ENCODE measurements around the gene TTN.

DNA sequence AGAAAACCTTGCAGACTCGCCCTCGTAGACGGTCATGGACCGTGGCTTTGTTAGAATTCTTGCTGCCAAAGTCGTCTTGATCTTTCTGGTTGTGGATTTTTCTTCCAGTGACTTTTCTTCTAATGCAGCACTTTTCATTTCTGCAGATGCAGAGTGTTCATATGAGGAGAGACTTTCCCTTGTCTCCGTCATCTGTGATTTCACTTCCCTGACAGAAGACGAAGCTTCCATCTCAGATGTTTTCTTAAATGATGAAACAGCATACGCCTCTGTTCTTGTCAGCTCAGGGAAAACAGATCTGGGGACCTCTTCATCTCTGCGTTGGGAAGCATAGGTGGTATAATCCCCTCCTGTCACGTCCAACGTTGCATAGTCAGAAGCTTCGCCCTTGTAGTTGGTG, 276.1 kb downstream of the TTN start:
- TF ChIP-seq, protein P1, sequence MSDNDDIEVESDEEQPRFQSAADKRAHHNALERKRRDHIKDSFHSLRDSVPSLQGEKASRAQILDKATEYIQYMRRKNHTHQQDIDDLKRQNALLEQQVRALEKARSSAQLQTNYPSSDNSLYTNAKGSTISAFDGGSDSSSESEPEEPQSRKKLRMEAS (IDR thresholded peaks at IDR 0.05), result no peak
- TF ChIP-seq CEBPB (IDR thresholded peaks at IDR 0.05; ENCODE audit: low read depth, low read length), result no peak
- TF ChIP-seq POLR2A (IDR thresholded peaks at IDR 0.05; ENCODE audit: control extremely low read depth in 1 of 2, low read depth in 2 of 2, low read length in 2 of 2), result no peak
- no peak for TF ChIP-seq BACH1 (IDR thresholded peaks at IDR 0.05; ENCODE audit: low read length)
- TF ChIP-seq, protein P2, sequence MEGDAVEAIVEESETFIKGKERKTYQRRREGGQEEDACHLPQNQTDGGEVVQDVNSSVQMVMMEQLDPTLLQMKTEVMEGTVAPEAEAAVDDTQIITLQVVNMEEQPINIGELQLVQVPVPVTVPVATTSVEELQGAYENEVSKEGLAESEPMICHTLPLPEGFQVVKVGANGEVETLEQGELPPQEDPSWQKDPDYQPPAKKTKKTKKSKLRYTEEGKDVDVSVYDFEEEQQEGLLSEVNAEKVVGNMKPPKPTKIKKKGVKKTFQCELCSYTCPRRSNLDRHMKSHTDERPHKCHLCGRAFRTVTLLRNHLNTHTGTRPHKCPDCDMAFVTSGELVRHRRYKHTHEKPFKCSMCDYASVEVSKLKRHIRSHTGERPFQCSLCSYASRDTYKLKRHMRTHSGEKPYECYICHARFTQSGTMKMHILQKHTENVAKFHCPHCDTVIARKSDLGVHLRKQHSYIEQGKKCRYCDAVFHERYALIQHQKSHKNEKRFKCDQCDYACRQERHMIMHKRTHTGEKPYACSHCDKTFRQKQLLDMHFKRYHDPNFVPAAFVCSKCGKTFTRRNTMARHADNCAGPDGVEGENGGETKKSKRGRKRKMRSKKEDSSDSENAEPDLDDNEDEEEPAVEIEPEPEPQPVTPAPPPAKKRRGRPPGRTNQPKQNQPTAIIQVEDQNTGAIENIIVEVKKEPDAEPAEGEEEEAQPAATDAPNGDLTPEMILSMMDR (IDR thresholded peaks at IDR 0.05; ENCODE audit: control extremely low read depth in 1 of 3, insufficient read depth in 1 of 3, low read depth in 1 of 3, low read length in 3 of 3), result no peak
- TF ChIP-seq POLR2AphosphoS5 (IDR thresholded peaks at IDR 0.05; ENCODE audit: low read depth, low read length), result no peak
- TF ChIP-seq EZH2 (IDR thresholded peaks at IDR 0.05; ENCODE audit: low read depth, low read length, severe bottlenecking), result no peak
- TF ChIP-seq, protein P3, sequence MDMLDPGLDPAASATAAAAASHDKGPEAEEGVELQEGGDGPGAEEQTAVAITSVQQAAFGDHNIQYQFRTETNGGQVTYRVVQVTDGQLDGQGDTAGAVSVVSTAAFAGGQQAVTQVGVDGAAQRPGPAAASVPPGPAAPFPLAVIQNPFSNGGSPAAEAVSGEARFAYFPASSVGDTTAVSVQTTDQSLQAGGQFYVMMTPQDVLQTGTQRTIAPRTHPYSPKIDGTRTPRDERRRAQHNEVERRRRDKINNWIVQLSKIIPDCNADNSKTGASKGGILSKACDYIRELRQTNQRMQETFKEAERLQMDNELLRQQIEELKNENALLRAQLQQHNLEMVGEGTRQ (IDR thresholded peaks at IDR 0.05; ENCODE audit: low read length), result no peak

Data from H1 (cell line).